SK-N-MC (cell line): ENCODE measurements around the gene CIRBP.
A peak's percentile ranks its signal among the peaks of the same experiment; 100 is the strongest.

ENCODE experiments used
- DNase-seq: peaks from one replicate; pipeline ENCODE4 v3.0.0-alpha.2; 2011; ENCODE audit warnings: low read depth, low spot score
- H3K27ac ChIP-seq: fragments of 200-600 bp; sonication (generic); 2 replicates; pipeline ENCODE4 v1.5.1; 2016; ENCODE audit warnings: mixed run types
- H3K36me3 ChIP-seq: fragments of 200-600 bp; sonication (generic); 2 replicates; pipeline ENCODE4 v1.6.1; 2017; ENCODE audit warnings: antibody characterized with exemption, low read length, mixed read lengths; ENCODE audit not compliant: insufficient read depth
- H3K4me3 ChIP-seq: fragments of 200-600 bp; sonication (generic); 2 replicates; pipeline ENCODE4 v1.5.1; 2016
- H3K9ac ChIP-seq: fragments of 200-600 bp; sonication (generic); 2 replicates; pipeline ENCODE4 v1.8.0; 2017; ENCODE audit warnings: mixed run types, mixed read lengths; ENCODE audit not compliant: insufficient read length
- H3K9me3 ChIP-seq: fragments of 200-600 bp; sonication (generic); 2 replicates; pipeline ENCODE4 v1.6.1; 2017; ENCODE audit warnings: low read depth, mild to moderate bottlenecking, antibody characterized with exemption, low read length, moderate library complexity, mixed read lengths
- EZH2 ChIP-seq: fragments of 200-600 bp; sonication (generic); IDR thresholded peaks from one replicate; pipeline ENCODE4 v1.6.1; 2017; ENCODE audit warnings: antibody characterized with exemption
- FOXP2 ChIP-seq: optimal IDR thresholded peaks from 2 replicates; pipeline ENCODE3; 2011; ENCODE audit warnings: mild to moderate bottlenecking, moderate library complexity; ENCODE audit not compliant: insufficient read depth; ENCODE audit errors: extremely low read length, control extremely low read depth
- POLR2AphosphoS5 ChIP-seq: IDR thresholded peaks from 2 replicates; pipeline ENCODE4 v1.6.1; 2012; ENCODE audit warnings: mild to moderate bottlenecking, low read depth, low read length, borderline replicate concordance

CIRBP gene

DNA sequence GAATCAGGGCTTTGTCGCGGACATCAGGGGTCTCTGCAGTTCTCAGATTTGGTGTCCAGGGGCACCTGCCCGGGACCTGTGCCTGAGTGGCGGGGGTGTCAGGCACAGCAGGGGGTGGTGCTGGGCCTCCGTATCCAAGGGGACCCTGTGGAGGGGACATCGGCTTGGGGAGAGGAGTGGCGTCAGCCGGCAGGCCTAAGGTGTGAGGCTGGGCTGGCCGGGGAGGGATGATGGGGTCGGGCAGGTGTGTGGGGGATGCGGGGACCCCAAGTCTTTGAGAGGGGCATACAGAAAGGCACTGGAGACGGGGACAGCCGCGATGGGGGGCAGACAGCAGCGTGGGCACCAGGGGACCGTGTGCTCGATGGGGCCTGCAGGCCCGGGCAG is 19.1 kb downstream of the CIRBP start:
- TF ChIP-seq POLR2AphosphoS5 (no peak), FOXP2 (no peak), EZH2 (no peak)
- Histone ChIP-seq H3K27ac (no peak overlapping the region), H3K4me3 (no peak overlapping the region), H3K9ac (no peak overlapping the region), H3K9me3 (no peaks in the 10 kb centered on the region), H3K36me3 (no peaks in the 10 kb centered on the region)
- no peak for DNase-seq

DNA sequence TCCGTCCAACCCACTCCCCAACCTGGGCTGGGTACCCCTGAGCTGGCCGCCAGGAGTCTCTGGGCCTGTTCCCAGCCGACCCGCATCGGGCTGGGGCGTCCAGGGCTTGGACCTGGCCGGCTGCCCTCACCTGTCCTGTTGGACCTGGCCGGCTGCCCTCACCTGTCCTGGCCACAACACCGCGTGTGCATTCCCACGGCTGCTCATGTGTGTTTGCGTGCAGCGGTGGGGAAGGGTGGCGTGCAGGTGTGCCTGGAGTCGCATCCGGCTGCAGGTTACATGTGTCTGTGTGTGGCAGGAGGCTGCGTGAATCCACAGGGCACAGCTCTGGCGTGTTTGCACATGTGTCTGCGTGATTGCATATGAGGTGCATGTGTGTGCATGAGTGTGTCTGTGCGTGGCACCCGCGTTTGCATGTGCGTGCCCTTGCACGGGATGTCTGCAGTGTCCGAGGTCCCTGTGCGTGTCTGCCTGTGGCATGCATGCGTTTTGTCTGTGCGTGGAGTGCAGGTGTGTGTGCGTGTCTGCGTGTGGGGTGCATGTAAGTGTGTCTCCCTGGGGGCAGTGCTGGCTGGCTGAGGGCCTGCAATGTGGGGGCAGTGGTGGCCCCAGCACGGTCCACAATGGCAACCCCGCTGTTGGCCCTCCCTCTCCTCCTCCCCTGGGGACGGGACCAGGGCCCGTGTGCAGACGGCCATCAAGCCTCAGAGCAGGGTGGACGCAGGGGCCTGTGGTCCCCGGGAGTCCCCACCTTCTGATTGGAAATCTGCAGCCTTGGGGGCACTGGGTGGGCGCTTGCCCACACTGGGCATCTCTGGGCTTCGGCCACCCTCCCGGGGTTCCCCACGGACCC is 19.9 kb downstream of the CIRBP start:
- no peak for DNase-seq
- no peak overlapping the region for H3K9ac ChIP-seq

DNA sequence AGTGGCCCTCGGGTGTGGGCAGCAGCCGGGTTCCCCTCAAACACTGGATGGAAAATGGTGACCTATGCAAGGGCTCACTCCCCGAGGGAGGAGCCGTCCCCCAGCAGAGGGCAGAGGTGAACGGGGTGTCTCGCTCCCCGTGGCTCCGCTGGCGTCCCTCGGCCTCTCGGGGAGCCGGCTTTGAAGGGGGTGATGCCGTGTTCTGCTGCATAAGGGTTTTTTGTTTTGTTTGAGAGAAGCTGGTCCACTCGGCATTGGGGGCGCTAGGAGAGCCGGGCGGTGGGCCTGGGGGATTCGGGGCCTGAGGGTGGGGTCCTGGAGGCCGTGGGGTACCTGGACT is 20.5 kb downstream of the CIRBP start:
- H3K36me3 ChIP-seq, result no peaks in the 10 kb centered on the region
- H3K4me3 ChIP-seq, result no peak overlapping the region
- no peak for TF ChIP-seq FOXP2
- H3K9me3 ChIP-seq, result no peaks in the 10 kb centered on the region
- DNase-seq, result no peak
- no peak overlapping the region for H3K27ac ChIP-seq
- H3K9ac ChIP-seq, result no peak overlapping the region

More for the DNA sequence above, 19.9 kb downstream of the CIRBP start:
- H3K4me3 ChIP-seq, result no peak overlapping the region
- no peaks in the 10 kb centered on the region for H3K36me3 ChIP-seq
- TF ChIP-seq EZH2, result no peak
- no peak for TF ChIP-seq POLR2AphosphoS5
- TF ChIP-seq FOXP2, result no peak
- no peaks in the 10 kb centered on the region for H3K9me3 ChIP-seq
- H3K27ac ChIP-seq, result no peak overlapping the region

DNA sequence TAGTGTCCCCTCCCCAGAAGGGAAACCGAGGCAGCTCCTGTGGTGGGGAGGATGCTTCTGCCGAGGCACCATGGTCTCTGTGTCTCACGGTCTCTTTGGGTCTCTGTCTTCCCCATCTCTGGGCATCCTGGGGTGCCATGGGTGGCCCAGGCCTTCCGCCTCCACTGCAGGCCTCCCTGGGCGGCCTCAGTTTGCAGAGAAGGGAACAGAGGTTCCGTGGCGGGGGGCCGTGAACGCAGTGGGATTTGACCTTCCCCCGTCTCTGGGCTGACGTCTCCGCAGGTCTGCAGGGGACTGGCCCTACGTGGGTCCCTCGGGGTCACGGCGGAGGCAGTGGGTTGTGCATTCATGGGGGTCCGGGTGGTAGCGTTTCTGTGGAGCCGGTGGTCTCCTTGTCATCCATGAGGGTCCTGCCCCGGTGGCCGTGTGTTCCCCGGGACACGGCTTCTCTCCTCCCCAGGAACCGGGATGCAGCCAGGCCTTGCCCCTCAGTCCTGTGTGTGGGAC is 21.1 kb downstream of the CIRBP start:
- H3K9ac ChIP-seq, result no peak overlapping the region
- no peak overlapping the region for H3K4me3 ChIP-seq
- no peaks in the 10 kb centered on the region for H3K9me3 ChIP-seq

DNA sequence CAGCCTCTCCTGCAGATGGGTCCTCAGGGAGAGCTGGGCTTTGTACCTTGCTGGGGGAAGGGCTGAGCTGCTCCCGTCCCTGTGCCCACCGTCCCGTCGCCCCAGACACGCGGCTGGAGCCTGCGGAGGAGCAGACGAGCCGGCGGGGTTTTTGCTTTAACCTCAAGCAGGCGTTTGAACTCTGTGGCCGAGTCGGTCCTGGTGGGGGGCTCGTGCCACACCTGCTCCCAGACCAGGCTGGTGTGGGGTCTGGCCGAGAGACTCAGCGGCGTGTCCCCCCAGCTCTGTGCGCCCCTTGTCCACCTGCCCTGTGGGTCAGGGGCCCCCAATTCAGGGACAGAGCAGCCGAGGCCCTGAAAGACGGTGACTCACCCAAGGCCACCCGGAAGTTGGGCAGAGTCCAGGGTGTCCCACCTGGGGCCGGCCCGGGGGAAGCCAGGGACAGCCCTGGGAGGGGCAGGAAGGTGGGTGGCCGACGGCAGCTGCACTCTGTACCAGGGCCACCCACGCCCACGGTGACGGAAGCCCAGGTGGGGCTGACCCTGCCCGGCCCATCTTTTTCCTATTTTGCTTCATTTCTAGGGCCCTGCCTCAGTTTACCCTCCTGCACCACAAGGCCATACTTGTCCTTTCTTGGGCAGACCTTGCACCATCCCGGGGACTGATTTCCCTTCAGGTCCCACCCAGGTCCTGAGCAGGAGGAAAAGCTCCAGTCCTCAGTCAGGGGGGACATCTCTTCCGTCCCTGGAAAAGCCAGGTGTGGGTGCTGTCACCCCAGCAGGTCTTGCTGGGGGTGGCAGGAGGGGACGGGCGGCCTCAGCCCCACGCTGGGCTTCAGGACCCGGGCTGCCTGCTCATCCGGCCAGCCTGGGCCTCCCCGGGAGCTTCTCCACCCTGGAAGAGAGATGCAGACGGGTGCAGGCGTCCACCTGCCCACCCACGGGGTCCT is 21.8 kb downstream of the CIRBP start:
- no peak for TF ChIP-seq EZH2
- no peak for TF ChIP-seq POLR2AphosphoS5
- peak overlapping the region; percentile 70; the same call in 1 of the 2 replicates for H3K4me3 ChIP-seq
- no peak for DNase-seq
- H3K9ac ChIP-seq, result no peak overlapping the region
- no peaks in the 10 kb centered on the region for H3K36me3 ChIP-seq
- H3K9me3 ChIP-seq, result no peaks in the 10 kb centered on the region
- H3K27ac ChIP-seq, result no peak overlapping the region

More for the DNA sequence above, 21.1 kb downstream of the CIRBP start:
- TF ChIP-seq EZH2, result no peak
- TF ChIP-seq POLR2AphosphoS5, result no peak
- H3K36me3 ChIP-seq, result no peaks in the 10 kb centered on the region
- no peak for DNase-seq
- no peak overlapping the region for H3K27ac ChIP-seq

DNA sequence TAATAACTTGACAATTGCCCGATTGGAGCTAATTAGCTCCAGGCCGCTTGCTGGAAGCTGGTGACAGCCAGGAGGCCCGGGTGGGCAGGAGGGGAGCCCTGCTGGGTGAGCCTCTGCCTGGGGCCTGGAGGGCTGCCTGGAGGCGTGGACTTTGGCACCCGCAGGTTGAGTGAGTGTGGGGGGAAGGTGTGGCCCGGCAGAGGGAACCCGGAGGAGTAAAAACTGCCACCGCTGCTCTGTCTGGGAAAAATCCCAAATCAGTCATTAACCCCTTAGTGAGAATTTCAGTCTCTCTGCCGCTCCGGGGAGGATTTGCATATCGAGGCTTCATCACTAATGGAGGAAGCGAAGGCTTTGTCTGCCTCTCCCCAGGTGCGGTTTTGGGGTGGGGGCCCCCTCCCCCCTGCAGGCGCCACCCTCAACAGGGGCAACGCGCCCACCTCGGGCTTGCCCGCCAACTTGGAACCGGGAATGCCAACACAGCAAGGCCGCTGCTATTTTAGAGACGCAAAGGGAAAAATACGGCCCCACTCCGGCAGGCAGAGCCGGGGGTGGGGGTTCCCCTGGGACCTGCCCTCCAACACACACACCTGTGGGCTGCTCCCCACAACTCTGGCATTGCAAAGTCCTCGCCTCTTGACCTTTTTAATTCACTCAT is 22.8 kb downstream of the CIRBP start:
- peak overlapping the region; percentile 70 for H3K4me3 ChIP-seq
- H3K36me3 ChIP-seq, result no peaks in the 10 kb centered on the region
- no peak overlapping the region for H3K27ac ChIP-seq
- no peak for DNase-seq
- no peaks in the 10 kb centered on the region for H3K9me3 ChIP-seq
- H3K9ac ChIP-seq, result no peak overlapping the region
- TF ChIP-seq EZH2 (no peak), POLR2AphosphoS5 (no peak), FOXP2 (no peak)

DNA sequence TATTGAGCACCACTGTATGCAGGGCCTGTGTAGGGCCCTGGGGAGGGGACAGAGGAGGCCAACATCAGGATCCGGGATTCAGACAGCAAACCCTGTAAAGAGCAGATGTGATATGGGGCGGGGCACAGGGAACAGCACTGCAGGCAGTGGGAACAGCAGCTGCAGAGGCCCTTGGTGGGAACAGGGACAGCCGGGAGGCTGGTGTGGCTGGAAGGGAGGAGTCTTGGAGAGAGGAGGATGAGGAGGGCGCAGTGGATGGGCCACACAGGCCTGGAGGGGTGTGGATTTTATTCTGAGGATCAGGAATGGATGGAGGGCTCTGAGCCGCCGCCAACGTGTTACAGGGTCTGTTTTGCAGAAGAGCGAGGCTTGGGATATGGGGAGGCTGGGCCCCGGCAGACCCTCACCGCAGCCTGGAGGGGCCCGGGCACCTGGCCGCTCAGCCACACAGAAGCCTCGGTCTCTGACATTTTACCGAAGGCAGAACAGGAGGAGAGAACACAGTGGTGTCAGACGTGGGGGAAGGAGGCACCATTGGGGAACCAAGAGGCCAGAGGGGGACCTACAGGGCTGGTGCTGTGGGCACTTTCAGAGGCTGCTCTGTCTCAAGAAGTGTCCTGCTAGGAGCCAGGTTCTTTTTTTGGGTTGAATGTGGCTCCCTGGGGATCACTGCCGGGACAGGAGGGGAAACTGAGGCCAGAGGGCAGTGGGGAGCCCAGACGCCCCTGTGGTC is 23.5 kb downstream of the CIRBP start:
- H3K9me3 ChIP-seq, result no peaks in the 10 kb centered on the region
- no peak overlapping the region for H3K27ac ChIP-seq
- no peaks in the 10 kb centered on the region for H3K36me3 ChIP-seq
- TF ChIP-seq POLR2AphosphoS5 (no peak), FOXP2 (no peak), EZH2 (no peak)
- peak overlapping the region; percentile 70 for H3K4me3 ChIP-seq
- DNase-seq, result no peak
- no peak overlapping the region for H3K9ac ChIP-seq
